ENCODE measurements around the gene IL16.
"Not testable (repeated sequence)": the region's sequence is repeated elsewhere in the genome, so short reads cannot be mapped to it uniquely, and the experiment has no call there.

The IL16 gene

DNA sequence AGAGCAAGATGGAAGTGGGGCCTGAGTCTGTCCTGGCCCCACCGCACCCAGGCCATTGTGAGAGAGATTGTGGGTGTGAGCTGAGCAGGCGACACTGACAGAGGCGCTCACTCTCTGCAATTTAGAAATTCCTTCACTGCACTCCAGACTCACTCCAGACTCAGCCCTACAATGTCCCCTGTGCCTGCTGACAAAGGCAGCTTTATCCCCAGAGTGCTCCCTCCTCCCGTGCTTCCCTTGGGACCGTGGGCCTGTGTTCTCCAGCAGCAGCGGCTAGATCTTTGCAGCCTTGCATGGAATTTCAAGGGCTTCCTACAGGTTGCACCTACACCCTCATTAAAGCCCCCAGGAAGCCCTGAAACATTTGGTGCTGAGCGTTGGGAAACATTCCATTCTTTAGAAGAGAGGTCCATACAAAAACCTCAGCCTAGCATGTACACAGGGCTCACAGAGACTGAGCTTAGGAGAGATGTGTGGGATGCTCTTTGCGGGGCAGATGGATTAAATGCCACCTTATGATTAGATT lies 1.3 kb upstream of the IL16 start:
- FAIRE-seq, result no peak

DNA sequence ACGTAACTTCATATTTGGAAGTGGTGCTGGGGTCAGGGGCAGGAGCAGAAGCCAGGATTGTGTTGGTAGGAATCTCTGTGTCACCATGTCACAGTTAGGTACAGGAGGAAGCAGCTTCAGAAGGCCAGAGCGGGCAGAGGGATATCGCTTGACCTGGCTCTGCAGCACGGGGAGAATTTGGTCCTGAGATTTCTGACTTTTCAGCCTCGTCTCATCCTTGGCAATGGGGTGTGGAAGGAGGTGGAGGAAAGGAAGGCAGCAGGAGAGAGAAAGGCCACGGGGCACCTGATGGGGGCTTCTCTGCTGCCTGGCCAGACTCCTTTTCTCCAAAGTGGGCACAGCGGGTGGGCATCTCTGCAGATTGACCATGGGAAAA lies 564 bp downstream of the IL16 start:
- FAIRE-seq, result no peak
- no peak for TF ChIP-seq PAX5 (IDR thresholded peaks at IDR 0.05; ENCODE audit: insufficient read depth, low read length, severe bottlenecking)
- TF ChIP-seq POLR2AphosphoS5 (IDR thresholded peaks at IDR 0.05; ENCODE audit: low read depth, low read length), result no peak
- no peak for TF ChIP-seq POU2F2 (IDR thresholded peaks at IDR 0.05; ENCODE audit: low read depth, low read length)
- TF ChIP-seq TAF1 (IDR thresholded peaks at IDR 0.05; ENCODE audit: low read depth, low read length), result no peak
- TF ChIP-seq POLR2A (IDR thresholded peaks at IDR 0.05; ENCODE audit: low read depth, low read length), result no peak
- TF ChIP-seq SPI1 (IDR thresholded peaks at IDR 0.05; ENCODE audit: low read depth, low read length), result no peak

More for the DNA sequence above, 1.3 kb upstream of the IL16 start:
- no peak for TF ChIP-seq TAF1 (IDR thresholded peaks at IDR 0.05; ENCODE audit: low read depth, low read length)
- TF ChIP-seq SPI1 (IDR thresholded peaks at IDR 0.05; ENCODE audit: low read depth, low read length), result no peak
- TF ChIP-seq POLR2A (IDR thresholded peaks at IDR 0.05; ENCODE audit: low read depth, low read length), result no peak
- TF ChIP-seq POLR2AphosphoS5 (IDR thresholded peaks at IDR 0.05; ENCODE audit: low read depth, low read length), result no peak
- no peak for TF ChIP-seq POU2F2 (IDR thresholded peaks at IDR 0.05; ENCODE audit: low read depth, low read length)
- TF ChIP-seq PAX5 (IDR thresholded peaks at IDR 0.05; ENCODE audit: insufficient read depth, low read length, severe bottlenecking), result no peak
- no peak for DNase-seq (ENCODE audit: insufficient read length, low spot score)

GRCh38 chr15:81197688-81198281 lies 1.1 kb downstream of the IL16 start:
- FAIRE-seq (no peak), DNase-seq (ENCODE audit: insufficient read length, low spot score) (no peak)
- no peak for TF ChIP-seq TAF1 (IDR thresholded peaks at IDR 0.05; ENCODE audit: low read depth, low read length)
- no peak for TF ChIP-seq POLR2AphosphoS5 (IDR thresholded peaks at IDR 0.05; ENCODE audit: low read depth, low read length)
- no peak for TF ChIP-seq SPI1 (IDR thresholded peaks at IDR 0.05; ENCODE audit: low read depth, low read length)

More for the DNA sequence above, 564 bp downstream of the IL16 start:
- no peak for DNase-seq (ENCODE audit: insufficient read length, low spot score)

DNA sequence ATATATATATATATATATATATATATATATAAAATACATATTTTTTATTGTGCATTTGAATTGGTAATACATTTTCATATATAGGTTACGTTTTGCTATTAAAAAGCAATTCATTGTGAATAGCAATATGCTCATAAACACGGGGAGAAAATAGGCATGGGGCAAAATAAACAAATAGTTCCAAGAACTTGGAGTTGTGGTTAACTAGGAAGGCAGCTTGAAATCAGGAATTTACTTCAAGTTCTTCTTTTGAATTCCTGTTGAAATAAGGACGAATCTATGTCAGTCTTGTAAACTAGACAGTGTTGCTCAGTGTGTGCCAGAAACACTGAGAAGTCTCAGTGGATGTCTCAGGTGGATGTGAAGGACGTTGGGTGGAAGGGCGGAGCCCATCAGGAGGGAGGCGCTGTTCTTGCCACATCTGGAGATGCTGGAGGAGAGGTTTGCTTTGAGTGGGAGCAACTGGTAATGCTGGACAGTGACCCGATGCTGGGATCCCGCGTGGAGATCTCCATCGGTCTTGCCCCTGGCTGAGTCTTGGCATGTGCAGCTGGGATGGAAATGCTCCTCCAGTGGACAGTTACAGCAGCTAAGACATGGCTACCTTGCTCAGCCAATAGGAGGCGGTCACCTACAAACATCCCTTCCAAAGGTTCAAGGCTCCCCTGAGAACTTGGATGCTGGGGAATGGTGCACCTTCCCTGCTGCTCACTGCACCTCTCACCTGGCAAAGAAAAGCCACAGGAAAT lies 2.5 kb downstream of the IL16 start:
- no peak for FAIRE-seq
- no peak for DNase-seq (ENCODE audit: insufficient read length, low spot score)
- no peak for TF ChIP-seq SPI1 (IDR thresholded peaks at IDR 0.05; ENCODE audit: low read depth, low read length)
- no peak for TF ChIP-seq POLR2AphosphoS5 (IDR thresholded peaks at IDR 0.05; ENCODE audit: low read depth, low read length)
- no peak for TF ChIP-seq TAF1 (IDR thresholded peaks at IDR 0.05; ENCODE audit: low read depth, low read length)
- TF ChIP-seq POLR2A (IDR thresholded peaks at IDR 0.05; ENCODE audit: low read depth, low read length), result no peak

GRCh38 chr15:81206018-81206417 lies 9.3 kb downstream of the IL16 start:
- DNase-seq (ENCODE audit: insufficient read length, low spot score) (no peak), FAIRE-seq (no peak)
- TF ChIP-seq SPI1 (IDR thresholded peaks at IDR 0.05; ENCODE audit: low read depth, low read length) (no peak), TAF1 (IDR thresholded peaks at IDR 0.05; ENCODE audit: low read depth, low read length) (no peak), POLR2A (IDR thresholded peaks at IDR 0.05; ENCODE audit: low read depth, low read length) (no peak), PAX5 (IDR thresholded peaks at IDR 0.05; ENCODE audit: insufficient read depth, low read length, severe bottlenecking) (no peak), POU2F2 (IDR thresholded peaks at IDR 0.05; ENCODE audit: low read depth, low read length) (no peak), POLR2AphosphoS5 (IDR thresholded peaks at IDR 0.05; ENCODE audit: low read depth, low read length) (no peak)

- not testable (repeated sequence) for FAIRE-seq; DNase-seq (ENCODE audit: insufficient read length, low spot score)
Observed at GRCh38 chr15:81207987-81208386, 11.3 kb downstream of the IL16 start.

GRCh38 chr15:81209635-81210034 lies 13.0 kb downstream of the IL16 start:
- TF ChIP-seq PAX5 (IDR thresholded peaks at IDR 0.05; ENCODE audit: insufficient read depth, low read length, severe bottlenecking) (no peak), TAF1 (IDR thresholded peaks at IDR 0.05; ENCODE audit: low read depth, low read length) (no peak), POU2F2 (IDR thresholded peaks at IDR 0.05; ENCODE audit: low read depth, low read length) (no peak)
- FAIRE-seq, result no peak
- DNase-seq (ENCODE audit: insufficient read length, low spot score), result no peak

DNA sequence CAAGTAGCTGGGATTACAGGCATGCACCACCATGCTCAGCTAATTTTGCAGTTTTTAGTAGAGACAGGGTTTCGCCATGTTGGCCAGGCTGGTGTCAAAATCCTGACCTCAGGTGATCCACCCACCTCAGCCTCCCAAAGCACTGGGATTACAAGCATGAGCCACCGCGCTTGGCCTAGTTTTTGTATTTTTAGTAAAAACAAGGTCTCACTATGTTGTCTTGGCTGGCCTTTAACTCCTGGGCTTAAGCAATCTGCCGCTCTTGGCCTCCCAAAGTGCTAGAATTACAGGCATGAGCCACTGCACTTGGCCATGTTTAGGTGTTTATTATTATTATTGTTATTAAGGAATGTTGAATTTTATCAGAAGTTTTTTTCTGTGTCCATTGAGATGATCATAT lies 14.7 kb downstream of the IL16 start:
- FAIRE-seq, result no peak

DNA sequence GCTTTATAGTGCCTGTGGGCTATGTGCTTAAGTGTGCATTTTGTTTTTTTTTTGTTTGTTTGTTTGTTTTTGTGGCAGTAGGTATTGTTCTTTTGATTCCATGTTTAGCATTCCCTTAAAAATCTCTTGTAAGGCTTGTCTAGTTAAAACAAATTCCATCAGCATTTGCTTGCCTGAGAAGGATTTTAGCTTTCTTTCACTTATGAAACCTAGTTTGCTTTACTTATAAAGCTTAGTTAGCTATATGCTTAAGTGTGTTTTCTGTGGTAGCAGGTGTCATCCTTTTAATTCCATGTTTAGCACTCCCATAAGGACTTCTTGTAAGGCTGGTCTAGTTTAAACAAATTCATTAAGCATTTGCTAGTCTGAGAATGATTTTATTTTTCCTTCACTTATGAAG lies 17.3 kb downstream of the IL16 start:
- no peak for DNase-seq (ENCODE audit: insufficient read length, low spot score)
- no peak for TF ChIP-seq TAF1 (IDR thresholded peaks at IDR 0.05; ENCODE audit: low read depth, low read length)
- TF ChIP-seq POLR2A (IDR thresholded peaks at IDR 0.05; ENCODE audit: low read depth, low read length), result no peak
- TF ChIP-seq PAX5 (IDR thresholded peaks at IDR 0.05; ENCODE audit: insufficient read depth, low read length, severe bottlenecking), result no peak
- no peak for TF ChIP-seq POLR2AphosphoS5 (IDR thresholded peaks at IDR 0.05; ENCODE audit: low read depth, low read length)
- no peak for TF ChIP-seq SPI1 (IDR thresholded peaks at IDR 0.05; ENCODE audit: low read depth, low read length)
- TF ChIP-seq POU2F2 (IDR thresholded peaks at IDR 0.05; ENCODE audit: low read depth, low read length), result no peak
- no peak for FAIRE-seq

More for the DNA sequence above, 14.7 kb downstream of the IL16 start:
- no peak for DNase-seq (ENCODE audit: insufficient read length, low spot score)
- TF ChIP-seq POLR2AphosphoS5 (IDR thresholded peaks at IDR 0.05; ENCODE audit: low read depth, low read length) (no peak), POLR2A (IDR thresholded peaks at IDR 0.05; ENCODE audit: low read depth, low read length) (no peak), SPI1 (IDR thresholded peaks at IDR 0.05; ENCODE audit: low read depth, low read length) (no peak), POU2F2 (IDR thresholded peaks at IDR 0.05; ENCODE audit: low read depth, low read length) (no peak), PAX5 (IDR thresholded peaks at IDR 0.05; ENCODE audit: insufficient read depth, low read length, severe bottlenecking) (no peak), TAF1 (IDR thresholded peaks at IDR 0.05; ENCODE audit: low read depth, low read length) (no peak)

DNA sequence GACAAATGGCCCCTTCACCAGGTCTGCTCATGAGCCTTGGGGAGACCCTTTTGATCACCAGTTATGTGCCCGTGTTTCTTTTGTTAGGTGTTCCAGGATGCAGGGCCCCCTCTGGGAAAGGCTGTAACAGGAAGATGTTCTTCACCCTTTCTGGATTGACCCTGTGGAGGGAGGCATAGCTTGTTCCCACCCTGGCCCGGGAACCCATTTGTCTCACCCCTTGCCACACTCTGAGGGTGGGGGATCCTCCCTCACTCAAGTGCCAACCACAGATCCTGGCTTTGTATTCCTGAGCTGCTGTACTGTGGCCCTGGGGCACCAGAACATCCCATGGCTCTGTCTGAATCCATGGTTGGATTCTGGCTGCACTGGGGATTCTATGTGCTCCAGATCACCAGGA lies 18.9 kb downstream of the IL16 start:
- no peak for DNase-seq (ENCODE audit: insufficient read length, low spot score)
- TF ChIP-seq POLR2A (IDR thresholded peaks at IDR 0.05; ENCODE audit: low read depth, low read length) (no peak), PAX5 (IDR thresholded peaks at IDR 0.05; ENCODE audit: insufficient read depth, low read length, severe bottlenecking) (no peak), POU2F2 (IDR thresholded peaks at IDR 0.05; ENCODE audit: low read depth, low read length) (no peak), POLR2AphosphoS5 (IDR thresholded peaks at IDR 0.05; ENCODE audit: low read depth, low read length) (no peak), TAF1 (IDR thresholded peaks at IDR 0.05; ENCODE audit: low read depth, low read length) (no peak), SPI1 (IDR thresholded peaks at IDR 0.05; ENCODE audit: low read depth, low read length) (no peak)
- FAIRE-seq, result no peak
